ENCODE measurements around the gene DPEP3.

The DPEP3 gene, protein sequence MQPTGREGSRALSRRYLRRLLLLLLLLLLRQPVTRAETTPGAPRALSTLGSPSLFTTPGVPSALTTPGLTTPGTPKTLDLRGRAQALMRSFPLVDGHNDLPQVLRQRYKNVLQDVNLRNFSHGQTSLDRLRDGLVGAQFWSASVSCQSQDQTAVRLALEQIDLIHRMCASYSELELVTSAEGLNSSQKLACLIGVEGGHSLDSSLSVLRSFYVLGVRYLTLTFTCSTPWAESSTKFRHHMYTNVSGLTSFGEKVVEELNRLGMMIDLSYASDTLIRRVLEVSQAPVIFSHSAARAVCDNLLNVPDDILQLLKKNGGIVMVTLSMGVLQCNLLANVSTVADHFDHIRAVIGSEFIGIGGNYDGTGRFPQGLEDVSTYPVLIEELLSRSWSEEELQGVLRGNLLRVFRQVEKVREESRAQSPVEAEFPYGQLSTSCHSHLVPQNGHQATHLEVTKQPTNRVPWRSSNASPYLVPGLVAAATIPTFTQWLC

DNA sequence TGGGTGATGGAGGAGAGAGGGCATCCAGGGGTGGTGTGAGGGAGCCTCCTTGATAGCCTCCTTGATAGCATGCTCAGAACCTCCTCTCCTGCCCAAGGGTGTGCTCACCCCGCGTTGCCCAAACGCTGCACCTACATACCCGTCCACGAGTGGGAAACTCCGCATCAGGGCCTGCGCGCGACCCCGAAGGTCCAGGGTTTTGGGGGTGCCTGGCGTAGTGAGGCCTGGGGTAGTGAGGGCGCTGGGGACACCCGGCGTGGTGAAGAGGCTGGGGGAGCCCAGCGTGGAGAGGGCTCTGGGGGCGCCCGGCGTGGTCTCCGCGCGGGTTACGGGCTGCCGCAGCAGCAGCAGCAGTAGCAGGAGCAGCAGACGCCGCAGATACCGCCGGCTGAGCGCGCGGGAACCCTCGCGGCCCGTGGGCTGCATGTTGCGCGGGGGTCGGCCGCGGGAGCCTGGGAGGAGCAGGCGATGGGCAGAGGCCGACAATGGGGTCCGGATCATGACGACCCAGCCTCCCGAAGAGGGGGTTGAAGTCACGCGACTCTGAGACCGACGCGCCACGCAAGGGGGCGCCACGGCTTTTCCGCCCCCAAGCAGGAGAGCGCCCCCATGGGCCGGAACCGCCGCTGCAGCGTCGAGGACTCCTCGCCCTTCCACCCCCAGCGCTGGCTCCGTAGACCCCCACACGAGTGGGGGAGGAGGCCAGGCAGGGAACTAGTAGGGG lies at the start of gene DPEP3:
Gene DPEP3, minus strand, starts transcription at position 545 of the 724 bp plus-strand sequence. Its CDS starts 119 bp downstream, at position 426.
- peak; percentile 68 for DNase-seq (ENCODE audit: low spot score)
- Histone ChIP-seq H3K4me3 (no peak within 1 kb of the TSS), H3K27ac (no peak within 1 kb of the TSS)
- TF ChIP-seq, protein P1, sequence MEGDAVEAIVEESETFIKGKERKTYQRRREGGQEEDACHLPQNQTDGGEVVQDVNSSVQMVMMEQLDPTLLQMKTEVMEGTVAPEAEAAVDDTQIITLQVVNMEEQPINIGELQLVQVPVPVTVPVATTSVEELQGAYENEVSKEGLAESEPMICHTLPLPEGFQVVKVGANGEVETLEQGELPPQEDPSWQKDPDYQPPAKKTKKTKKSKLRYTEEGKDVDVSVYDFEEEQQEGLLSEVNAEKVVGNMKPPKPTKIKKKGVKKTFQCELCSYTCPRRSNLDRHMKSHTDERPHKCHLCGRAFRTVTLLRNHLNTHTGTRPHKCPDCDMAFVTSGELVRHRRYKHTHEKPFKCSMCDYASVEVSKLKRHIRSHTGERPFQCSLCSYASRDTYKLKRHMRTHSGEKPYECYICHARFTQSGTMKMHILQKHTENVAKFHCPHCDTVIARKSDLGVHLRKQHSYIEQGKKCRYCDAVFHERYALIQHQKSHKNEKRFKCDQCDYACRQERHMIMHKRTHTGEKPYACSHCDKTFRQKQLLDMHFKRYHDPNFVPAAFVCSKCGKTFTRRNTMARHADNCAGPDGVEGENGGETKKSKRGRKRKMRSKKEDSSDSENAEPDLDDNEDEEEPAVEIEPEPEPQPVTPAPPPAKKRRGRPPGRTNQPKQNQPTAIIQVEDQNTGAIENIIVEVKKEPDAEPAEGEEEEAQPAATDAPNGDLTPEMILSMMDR (IDR thresholded peaks at IDR 0.05) = no peak

DNA sequence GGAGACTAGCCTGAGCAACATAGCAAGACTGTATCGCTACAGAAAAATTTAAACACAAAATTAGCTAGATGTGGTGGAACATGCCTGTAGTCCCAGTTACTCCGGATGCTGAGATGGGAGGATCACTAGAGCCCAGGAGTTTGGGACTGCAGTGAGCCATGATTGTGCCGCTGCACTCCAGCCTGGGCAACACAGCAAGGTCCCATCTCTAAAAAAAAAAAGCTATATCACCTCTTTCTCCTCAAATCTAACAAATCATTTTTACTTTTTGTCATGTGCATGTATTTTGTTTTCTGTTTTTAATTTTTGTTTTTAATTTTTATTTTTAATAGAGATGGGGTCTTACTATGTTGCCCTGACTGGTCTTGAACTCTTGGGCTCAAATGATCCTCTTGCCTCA lies 48.7 kb upstream of the DPEP3 start:
- DNase-seq (ENCODE audit: low spot score) = no peak
- H3K27ac ChIP-seq = no peak overlapping the region
- no peak overlapping the region for H3K4me3 ChIP-seq
- TF ChIP-seq, protein P1 (IDR thresholded peaks at IDR 0.05) = no peak

DNA sequence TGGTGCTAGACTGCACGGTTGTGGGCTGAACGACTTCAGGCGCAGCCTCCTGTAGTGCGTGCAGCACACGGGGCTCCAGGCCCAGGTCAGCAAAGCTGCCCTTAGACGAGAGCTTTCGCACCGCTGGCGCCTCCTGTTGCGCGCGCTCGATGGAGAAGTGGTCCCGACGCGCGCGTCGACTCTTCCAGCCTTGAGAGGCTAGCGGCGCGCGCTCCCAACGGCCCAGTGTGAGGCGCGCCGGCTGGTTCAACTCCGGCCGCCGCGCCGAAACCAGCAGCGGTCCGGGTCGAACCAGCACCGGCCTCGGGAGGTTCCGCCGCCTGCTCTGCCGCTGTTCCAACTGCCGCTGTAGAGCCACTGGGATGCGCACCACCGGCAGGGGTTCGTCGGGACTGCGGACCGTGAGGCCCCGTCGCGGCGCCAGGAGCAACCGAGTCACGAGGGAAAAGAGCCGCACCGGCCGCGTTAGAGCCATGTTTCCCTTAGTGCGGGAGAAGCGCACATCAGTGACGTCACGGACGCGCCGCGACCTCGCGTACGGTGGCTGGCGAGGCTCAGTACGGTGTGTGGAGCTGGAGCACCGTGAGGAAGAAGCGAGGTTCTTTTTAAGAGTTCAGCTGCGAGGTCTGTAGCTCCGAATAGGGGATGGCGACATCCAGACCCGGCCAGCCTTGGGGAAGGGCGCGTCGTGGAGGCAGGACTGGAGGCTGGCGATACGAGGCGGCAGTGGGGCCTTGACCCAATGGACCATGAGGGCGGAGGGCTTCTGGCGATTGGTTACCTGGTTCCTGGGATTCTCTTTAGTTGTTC lies 42.6 kb upstream of the DPEP3 start, which contains the start of the genes DDX28 and DUS2:
Gene DDX28, minus strand, starts transcription at position 505 of the 810 bp plus-strand sequence. Its CDS starts 30 bp downstream, at position 475.
Gene DUS2, plus strand, starts transcription at position 557 of the 810 bp plus-strand sequence. CDS start 14,740 bp downstream, outside the sequence.
- TF ChIP-seq, protein P1 (IDR thresholded peaks at IDR 0.05) = no peak
- DNase-seq (ENCODE audit: low spot score) = peak; percentile 92
- H3K27ac ChIP-seq = peak within 1 kb of the TSS; percentile 68 to 92
- peak within 1 kb of the TSS; percentile 99 for H3K4me3 ChIP-seq

DNA sequence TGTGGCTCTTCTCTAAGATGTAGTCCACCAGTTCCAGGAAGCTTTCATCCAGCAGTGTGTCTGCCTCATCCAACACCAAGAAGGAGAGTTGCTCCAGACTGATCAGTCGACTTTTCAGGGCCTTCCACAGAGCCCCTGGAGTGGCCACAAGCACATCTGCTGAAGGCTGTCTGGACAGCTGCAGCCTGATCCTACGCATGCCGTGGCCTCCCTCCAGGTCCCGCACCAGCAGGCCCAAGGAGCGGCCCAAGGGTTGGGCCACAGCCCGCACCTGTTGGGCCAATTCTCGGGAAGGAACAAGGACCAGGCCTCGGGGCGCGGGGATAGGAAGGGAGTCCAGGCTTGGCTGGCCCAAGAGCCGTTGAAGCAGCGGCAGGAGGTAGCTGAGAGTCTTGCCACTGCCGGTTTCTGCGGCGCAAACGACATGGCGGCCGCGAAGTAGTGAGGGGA lies 42.0 kb upstream of the DPEP3 start:
- TF ChIP-seq, protein P1 (IDR thresholded peaks at IDR 0.05) = no peak
- Histone ChIP-seq H3K27ac (peak overlapping the region; percentile 68 to 92), H3K4me3 (peak overlapping the region; percentile 99)
- no peak for DNase-seq (ENCODE audit: low spot score)

DNA sequence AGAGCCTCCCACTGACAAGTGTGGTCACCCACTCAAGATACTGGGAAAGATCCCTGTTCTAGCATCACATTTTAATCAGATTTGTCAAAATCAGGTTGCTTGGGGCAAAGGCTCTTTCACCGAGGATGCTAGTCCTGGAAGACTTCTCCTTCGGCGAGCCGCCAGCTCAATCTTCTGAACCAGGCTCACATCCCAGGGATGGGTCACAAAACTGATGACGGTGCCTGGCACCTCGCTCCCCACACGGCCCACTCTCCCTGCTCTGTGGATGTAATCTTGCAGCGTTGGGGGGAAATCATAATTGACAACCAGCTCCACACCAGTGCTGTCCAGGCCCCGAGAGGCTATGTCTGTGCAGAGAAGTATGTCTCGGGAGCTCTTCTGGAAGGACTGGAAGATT lies 41.2 kb upstream of the DPEP3 start:
- TF ChIP-seq, protein P1 (IDR thresholded peaks at IDR 0.05) = no peak

DNA sequence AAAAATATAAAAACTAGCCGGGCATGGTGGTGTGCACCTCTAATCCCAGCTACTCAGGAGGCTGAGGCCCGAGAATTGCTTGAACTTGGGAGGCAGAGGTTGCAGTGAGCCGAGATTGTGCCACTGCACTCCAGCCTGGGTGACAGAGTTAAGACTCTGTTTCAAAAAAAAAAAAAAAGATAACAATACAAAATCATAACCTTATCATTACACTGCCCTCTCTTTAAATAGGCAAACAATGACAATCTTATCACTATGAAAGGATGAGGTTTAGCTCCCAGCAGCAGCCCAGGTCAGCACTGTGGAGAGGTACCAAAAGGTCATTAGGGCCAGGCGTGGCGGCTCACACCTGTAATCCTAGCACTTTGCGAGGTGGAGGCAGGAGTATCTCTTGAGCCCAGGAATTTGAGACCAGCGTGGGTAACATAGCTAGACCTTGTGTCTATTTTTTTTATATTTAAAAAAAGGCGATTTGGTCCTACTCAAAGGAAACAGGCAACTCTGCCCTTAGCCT lies 38.9 kb upstream of the DPEP3 start:
- no peak overlapping the region for H3K4me3 ChIP-seq
- H3K27ac ChIP-seq = no peak overlapping the region
- DNase-seq (ENCODE audit: low spot score) = no peak
- TF ChIP-seq, protein P1 (IDR thresholded peaks at IDR 0.05) = no peak

More for the DNA sequence above, 41.2 kb upstream of the DPEP3 start:
- no peak overlapping the region for H3K27ac ChIP-seq
- no peak overlapping the region for H3K4me3 ChIP-seq
- no peak for DNase-seq (ENCODE audit: low spot score)
